Neural cell (in vitro differentiated cells): Measurements from ENCODE around the gene ALDH8A1.

ENCODE experiments used
- CTCF ChIP-seq: fragments of 450-650 bp; IDR thresholded peaks from 2 replicates; pipeline ENCODE4 v1.5.1; 2014; ENCODE audit warnings: antibody characterized with exemption, mild to moderate bottlenecking, moderate library complexity; ENCODE audit not compliant: poor library complexity, severe bottlenecking
- EP300 ChIP-seq: fragments of 450-650 bp; conservative IDR thresholded peaks from 2 replicates; pipeline ENCODE4 v1.6.1; 2014; ENCODE audit warnings: antibody characterized with exemption, mild to moderate bottlenecking, moderate library complexity; ENCODE audit not compliant: poor library complexity, severe bottlenecking
- EZH2 ChIP-seq: fragments of 200-600, 300-800 bp; shearing (Covaris generic), sonication (generic); IDR thresholded peaks from 2 replicates; pipeline ENCODE4 v1.6.1; 2014; ENCODE audit warnings: antibody characterized with exemption, low read length, borderline replicate concordance, mild to moderate bottlenecking; ENCODE audit not compliant: insufficient read depth, poor library complexity, severe bottlenecking
- MXI1 ChIP-seq: fragments of 450-650 bp; conservative IDR thresholded peaks from 2 replicates; pipeline ENCODE4 v1.6.1; 2014; ENCODE audit warnings: antibody characterized with exemption, mild to moderate bottlenecking; ENCODE audit not compliant: poor library complexity, severe bottlenecking
- POLR2AphosphoS5 ChIP-seq: IDR thresholded peaks from 2 replicates; pipeline ENCODE4 v1.6.1; 2012
- RAD21 ChIP-seq: fragments of 450-650 bp; conservative IDR thresholded peaks from 2 replicates; pipeline ENCODE4 v1.6.1; 2014; ENCODE audit warnings: antibody characterized with exemption, mild to moderate bottlenecking, moderate library complexity
- REST ChIP-seq: IDR thresholded peaks from 2 replicates; pipeline ENCODE4 v1.6.1; 2012; ENCODE audit warnings: borderline replicate concordance
- TAF1 ChIP-seq: IDR thresholded peaks from 2 replicates; pipeline ENCODE4 v1.6.1; 2012; ENCODE audit warnings: low read depth

DNA sequence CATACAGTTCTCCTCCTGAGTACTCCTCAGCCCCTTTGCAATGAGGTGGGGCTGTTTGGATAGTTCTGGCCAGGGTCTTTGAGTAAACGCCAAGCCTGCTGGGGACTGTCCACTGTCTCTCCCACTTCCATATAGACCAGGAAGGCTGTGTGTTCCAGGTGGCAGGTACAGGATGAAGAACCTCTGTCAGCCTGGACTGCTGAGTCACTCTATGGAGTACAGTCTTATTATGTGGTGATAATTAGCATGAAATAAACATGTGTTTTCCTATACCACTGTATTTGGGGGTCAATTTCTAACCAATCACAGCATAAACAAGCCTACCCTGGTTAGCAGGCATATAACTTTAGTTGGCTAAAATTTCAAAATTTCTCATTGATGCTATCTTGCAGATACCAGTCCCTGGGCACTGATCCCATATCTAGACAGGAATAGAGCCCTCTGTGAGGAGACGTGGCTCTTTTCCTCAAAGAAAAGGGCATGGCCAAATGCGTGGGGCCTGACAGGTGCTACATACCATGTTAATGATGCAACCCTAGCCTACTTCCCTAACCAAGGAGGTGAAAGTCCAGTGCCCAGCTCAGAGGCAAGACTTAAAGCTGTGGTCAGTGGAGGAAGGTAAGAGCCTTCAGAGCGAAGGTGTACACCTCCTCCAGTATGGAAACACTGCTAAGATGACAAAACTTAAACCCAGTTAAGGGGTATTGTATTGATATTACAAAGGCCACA is 4.5 kb upstream of the ALDH8A1 start:
- TF ChIP-seq RAD21: no peak
- TF ChIP-seq CTCF: no peak
- TF ChIP-seq EZH2: no peak
- no peak for TF ChIP-seq POLR2AphosphoS5
- no peak for TF ChIP-seq TAF1
- no peak for TF ChIP-seq REST
- TF ChIP-seq MXI1: no peak
- no peak for TF ChIP-seq EP300
